Panc1 (cell line): ENCODE measurements around the gene RCOR1. TPM values are rescaled to one million over a fixed set of nuclear protein-coding genes. Genes with fewer than 3 reads are reported as not detected.
"Not testable (repeated sequence)": the region's sequence is repeated elsewhere in the genome, so short reads cannot be mapped to it uniquely, and the experiment has no call there.

ENCODE experiments used
- ATAC-seq: fragments of 200-7000 bp; cut with Tn5 transposase; 2 replicates; pipeline ENCODE4 v1.9.1; 2020; ENCODE audit warnings: mild to moderate bottlenecking, moderate library complexity
- BruUV-seq: library from RNA; stranded (reverse); fragments of 400-500 nt; replicated peaks from 2 replicates; lab custom pipeline; 2021; lab: Mats Ljungman, UMichigan
- CTCF ChIA-PET: fragments of 300-600 bp; sonication (Branson Sonifier 250); formaldehyde crosslinking; loops from one replicate; lab custom pipeline; 2022; ENCODE audit warnings: antibody characterized with exemption; lab: Charles Lee
- POLR2A ChIA-PET: fragments of 300-600 bp; sonication (Branson Sonifier 250); formaldehyde crosslinking; loops from one replicate; lab custom pipeline; 2022; ENCODE audit warnings: antibody characterized with exemption; lab: Charles Lee
- DNase-seq: peaks from one replicate; pipeline ENCODE4 v3.0.0-alpha.2; 2010; ENCODE audit warnings: low read depth, low spot score
- H3K27ac ChIP-seq: 2 replicates; pipeline ENCODE4 v1.5.1; 2011; ENCODE audit warnings: mild to moderate bottlenecking, low read length, inconsistent platforms
- H3K27me3 ChIP-seq: fragments of 200-500 bp; sonication (Bioruptor generic); 2 replicates; pipeline ENCODE4 v1.6.0; 2014; ENCODE audit warnings: low read length, inconsistent platforms; ENCODE audit not compliant: control insufficient read depth, insufficient read depth
- H3K36me3 ChIP-seq: fragments of 200-500 bp; sonication (Bioruptor generic); 2 replicates; pipeline ENCODE4 v1.5.1; 2014; ENCODE audit warnings: inconsistent platforms, mild to moderate bottlenecking, low read length, moderate library complexity; ENCODE audit not compliant: control insufficient read depth, insufficient read depth
- H3K4me1 ChIP-seq: 2 replicates; pipeline ENCODE4 v1.5.1; 2011; ENCODE audit warnings: inconsistent platforms, mild to moderate bottlenecking, low read length, moderate library complexity; ENCODE audit not compliant: control insufficient read depth, insufficient read depth
- H3K4me3 ChIP-seq, 2 experiments: 2 replicates each; pipeline ENCODE4 v1.5.1; 2011 to 2012; ENCODE audit warnings: low read depth in 2 of 2, low read length in 2 of 2, mild to moderate bottlenecking in 2 of 2, inconsistent platforms in 1 of 2, moderate library complexity in 1 of 2
- H3K9me3 ChIP-seq: fragments of 200-500 bp; sonication (Bioruptor generic); 2 replicates; pipeline ENCODE4 v1.5.1; 2014; ENCODE audit warnings: low read depth, mild to moderate bottlenecking, inconsistent platforms, low read length, moderate library complexity; ENCODE audit not compliant: control insufficient read depth, insufficient read depth
- CTCF ChIP-seq: fragments of 450-650 bp; IDR thresholded peaks from 2 replicates; pipeline ENCODE4 v1.5.1; 2017; ENCODE audit warnings: mild to moderate bottlenecking
- POLR2AphosphoS5 ChIP-seq: IDR thresholded peaks from 2 replicates; pipeline ENCODE4 v1.6.1; 2012; ENCODE audit warnings: mild to moderate bottlenecking, low read depth, low read length, moderate library complexity
- REST ChIP-seq, 2 experiments: IDR thresholded peaks; 2 replicates each; pipeline ENCODE4 v1.6.1; 2011 to 2012; ENCODE audit warnings: low read depth in 2 of 2, control low read depth in 1 of 2, low read length in 1 of 2, mild to moderate bottlenecking in 1 of 2, moderate library complexity in 1 of 2; ENCODE audit not compliant: insufficient read depth in 1 of 2
- SIN3A ChIP-seq: IDR thresholded peaks from 2 replicates; pipeline ENCODE4 v1.6.1; 2012; ENCODE audit warnings: low read depth, mild to moderate bottlenecking, low read length, moderate library complexity, borderline replicate concordance; ENCODE audit not compliant: insufficient read depth
- TCF7L2 ChIP-seq: IDR thresholded peaks from 2 replicates; pipeline ENCODE4 v1.6.1; 2011; ENCODE audit warnings: mild to moderate bottlenecking, low read depth, low read length, inconsistent platforms
- in situ Hi-C: cut with HindIII; loops from 2 replicates; pipeline ENCODE4 v1.10.0; 2016; ENCODE audit warnings: low sequenced_read_pairs, low pct_unique_long_range_greater_than_20kb
- intact Hi-C: fragments of 100-400 bp; cut with micrococcal nuclease; formaldehyde crosslinking; loops from one replicate; pipeline ENCODE4 v1.10.0; 2022; ENCODE audit not compliant: unreplicated experiment
- total RNA-seq: library from RNA; stranded (reverse); gene quantifications from one replicate; pipeline ENCODE4 v1.2.1, GENCODE V29; 2021; ENCODE audit not compliant: unreplicated experiment

The RCOR1 gene
- total RNA-seq, 1 experiment from 2014 or later = 27.1 TPM

- Histone ChIP-seq H3K4me1 (peaks cover 19% of the 10 kb centered on the region), H3K27ac (no peak overlapping the region), H3K27me3 (no peaks in the 10 kb centered on the region), H3K36me3 (no peaks in the 10 kb centered on the region), H3K4me3 (no peak overlapping the region), H3K9me3 (no peaks in the 10 kb centered on the region)
- intact Hi-C loops (no loop called here), in situ Hi-C loops (no loop called here)
- no TSS peak for BruUV-seq
- DNase-seq (no peak), ATAC-seq (no peak)
- ChIA-PET POLR2A (no interaction called here), CTCF (no interaction called here)
- TF ChIP-seq SIN3A = no peak
- TF ChIP-seq TCF7L2 = no peak
- TF ChIP-seq CTCF = no peak
- no peak for TF ChIP-seq REST (IDR thresholded peaks at IDR 0.05; ENCODE audit: insufficient read depth in 1 of 2, low read depth in 2 of 2, low read length in 1 of 2)
- TF ChIP-seq POLR2AphosphoS5 = no peak
These were observed 43.7 kb upstream of the RCOR1 start for GRCh38 chr14:102548616-102549240.

GRCh38 chr14:102550927-102551401 is 41.5 kb upstream of the RCOR1 start:
- H3K27ac ChIP-seq, H3K9me3 ChIP-seq, POLR2A ChIA-PET, CTCF ChIA-PET, BruUV-seq, in situ Hi-C loops, H3K27me3 ChIP-seq, DNase-seq, intact Hi-C loops, H3K4me3 ChIP-seq, ATAC-seq, H3K36me3 ChIP-seq: not testable (repeated sequence)
- H3K4me1 ChIP-seq = peaks cover 16% of the 10 kb centered on the region

- Histone ChIP-seq H3K9me3 (no peaks in the 10 kb centered on the region), H3K27me3 (no peaks in the 10 kb centered on the region), H3K4me3 (no peak overlapping the region), H3K27ac (0 out of 2 replicates have a peak overlapping the region, but pooled peaks have one; percentile 48), H3K4me1 (peaks cover 14% of the 10 kb centered on the region), H3K36me3 (no peaks in the 10 kb centered on the region)
- intact Hi-C loops (no loop called here), in situ Hi-C loops (no loop called here)
- DNase-seq (no peak), ATAC-seq (peak; percentile 43; the same call in 1 of the 2 replicates)
- TF ChIP-seq TCF7L2 (no peak), REST (IDR thresholded peaks at IDR 0.05; ENCODE audit: insufficient read depth in 1 of 2, low read depth in 2 of 2, low read length in 1 of 2) (no peak), CTCF (no peak), POLR2AphosphoS5 (no peak), SIN3A (no peak)
- ChIA-PET POLR2A (no interaction called here), CTCF (no interaction called here)
- no TSS peak for BruUV-seq
These were observed 40.3 kb upstream of the RCOR1 start for GRCh38 chr14:102551995-102552705.
